HG03460 (cell line): ENCODE measurements around the gene MEX3D.
"Not testable (repeated sequence)": the region's sequence is repeated elsewhere in the genome, so short reads cannot be mapped to it uniquely, and the experiment has no call there.

Experiments
- ATAC-seq: cut with Tn5 transposase; IDR thresholded peaks from one replicate; pipeline ENCODE4 v1.9.1; 2021; ENCODE audit not compliant: unreplicated experiment

Gene MEX3D

DNA sequence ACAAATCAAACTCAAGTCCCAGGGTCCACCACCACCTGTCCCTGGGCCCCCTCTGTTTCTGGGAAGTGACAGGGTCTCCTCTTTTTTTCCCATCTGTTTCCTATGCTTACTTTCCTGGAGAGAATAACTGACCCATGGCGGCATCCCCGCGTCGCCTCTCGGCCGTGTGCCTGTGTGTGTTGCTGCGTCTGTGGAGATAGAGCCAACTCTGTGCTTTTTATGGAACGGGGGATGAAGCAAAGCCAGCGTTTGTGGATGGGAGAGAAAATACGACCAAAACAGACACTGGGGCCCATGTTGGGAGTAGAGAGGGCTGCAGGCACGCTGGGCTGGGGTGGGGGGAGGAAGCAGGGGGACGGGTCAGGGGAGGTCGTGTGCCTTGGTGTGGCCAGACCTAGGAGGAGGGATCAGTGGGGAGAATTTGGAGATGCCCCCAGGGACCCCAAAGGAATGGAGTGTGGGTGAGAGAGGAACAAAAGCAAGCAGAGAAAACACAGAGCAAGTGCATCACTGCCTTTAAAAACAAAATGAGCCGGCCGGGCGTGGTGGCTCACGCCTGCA lies 27.7 kb downstream of the MEX3D start:
- no peak for ATAC-seq

DNA sequence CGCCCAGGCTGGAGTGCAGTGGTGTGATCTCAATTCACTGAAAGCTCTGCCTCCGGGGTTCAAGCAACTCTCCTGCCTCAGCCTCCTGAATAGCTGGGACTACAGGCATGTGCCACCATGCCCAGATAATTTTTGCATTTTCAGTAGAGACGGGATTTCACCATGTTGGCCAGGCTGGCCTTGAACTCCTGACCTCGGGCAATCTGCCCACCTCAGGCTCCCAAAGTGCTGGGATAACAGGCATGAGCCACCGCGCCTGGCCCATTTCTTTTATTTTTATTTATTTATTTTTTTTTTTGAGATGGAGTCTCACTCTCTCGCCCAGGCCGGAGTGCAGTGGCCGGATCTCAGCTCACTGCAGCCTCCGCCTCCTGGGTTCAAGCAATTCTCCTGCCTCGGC lies 28.4 kb downstream of the MEX3D start:
- not testable (repeated sequence) for ATAC-seq

- no peak for ATAC-seq
Observed at GRCh38 chr19:1538978-1539377, 29.1 kb downstream of the MEX3D start.

- ATAC-seq, result not testable (repeated sequence)
Observed at GRCh38 chr19:1535699-1536098, 32.4 kb downstream of the MEX3D start.

GRCh38 chr19:1534972-1535371 lies 33.2 kb downstream of the MEX3D start:
- no peak for ATAC-seq

GRCh38 chr19:1533510-1534150 lies 34.5 kb downstream of the MEX3D start:
- ATAC-seq, result no peak

DNA sequence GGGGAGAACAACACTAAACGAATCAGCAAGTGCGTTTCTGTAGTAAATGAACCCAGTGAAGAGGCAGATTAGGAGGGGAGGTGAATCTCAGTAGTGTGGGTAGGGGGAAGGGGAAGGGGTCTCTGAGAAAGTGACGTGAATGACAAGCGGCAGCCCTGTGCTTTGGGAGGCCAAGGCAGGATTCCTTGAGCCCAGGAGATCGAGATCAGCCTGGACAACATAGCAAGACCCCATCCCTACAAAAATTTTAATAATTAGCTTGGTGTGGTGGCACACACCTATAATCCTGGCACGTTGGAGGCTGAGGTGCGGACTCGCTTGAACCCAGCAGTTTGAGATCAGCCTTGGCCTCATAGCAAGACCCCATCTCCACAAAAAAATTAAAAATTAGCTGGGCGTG lies 36.1 kb downstream of the MEX3D start:
- ATAC-seq, result no peak

DNA sequence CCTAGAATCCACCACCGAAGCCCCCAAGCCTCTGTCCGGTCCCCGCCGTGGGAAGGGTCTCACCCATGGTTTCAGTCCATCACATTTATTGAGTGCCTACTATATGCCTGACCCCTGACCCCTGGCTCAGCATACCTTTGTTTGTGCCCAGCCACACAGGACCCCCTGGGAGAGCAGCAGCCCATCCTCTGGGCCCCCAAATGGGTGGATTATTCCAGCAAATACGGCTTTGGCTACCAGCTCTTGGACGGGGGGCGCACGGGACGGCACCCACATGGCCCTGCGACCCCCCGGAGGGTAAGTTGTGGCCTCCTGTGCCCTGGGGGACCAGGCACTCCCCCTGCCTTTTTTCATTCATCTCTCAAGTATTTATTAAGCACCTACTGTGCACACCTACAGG lies 36.5 kb downstream of the MEX3D start:
- ATAC-seq, result no peak

- ATAC-seq, result not testable (repeated sequence)
Observed at GRCh38 chr19:1530856-1531255, 37.3 kb downstream of the MEX3D start.

DNA sequence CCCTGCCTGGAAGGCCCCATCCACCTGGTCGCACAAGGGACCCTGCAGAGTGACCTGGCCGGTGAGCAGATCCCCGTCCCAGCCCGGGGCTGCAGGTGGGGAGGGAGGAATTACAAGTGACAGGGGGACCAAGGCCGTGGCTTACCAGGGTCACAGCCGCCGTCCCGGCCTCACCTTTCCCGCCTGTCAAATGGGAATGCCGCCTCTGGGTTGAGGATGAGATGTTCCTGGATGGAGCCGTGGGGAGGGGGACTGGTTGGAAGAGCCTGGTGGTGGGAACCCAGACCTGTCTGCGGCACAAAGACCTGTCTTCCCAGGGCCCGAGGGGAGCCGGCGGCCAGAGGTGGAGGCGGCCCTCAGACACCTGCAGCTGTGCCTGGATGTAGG lies 38.7 kb downstream of the MEX3D start:
- ATAC-seq, result no peak

DNA sequence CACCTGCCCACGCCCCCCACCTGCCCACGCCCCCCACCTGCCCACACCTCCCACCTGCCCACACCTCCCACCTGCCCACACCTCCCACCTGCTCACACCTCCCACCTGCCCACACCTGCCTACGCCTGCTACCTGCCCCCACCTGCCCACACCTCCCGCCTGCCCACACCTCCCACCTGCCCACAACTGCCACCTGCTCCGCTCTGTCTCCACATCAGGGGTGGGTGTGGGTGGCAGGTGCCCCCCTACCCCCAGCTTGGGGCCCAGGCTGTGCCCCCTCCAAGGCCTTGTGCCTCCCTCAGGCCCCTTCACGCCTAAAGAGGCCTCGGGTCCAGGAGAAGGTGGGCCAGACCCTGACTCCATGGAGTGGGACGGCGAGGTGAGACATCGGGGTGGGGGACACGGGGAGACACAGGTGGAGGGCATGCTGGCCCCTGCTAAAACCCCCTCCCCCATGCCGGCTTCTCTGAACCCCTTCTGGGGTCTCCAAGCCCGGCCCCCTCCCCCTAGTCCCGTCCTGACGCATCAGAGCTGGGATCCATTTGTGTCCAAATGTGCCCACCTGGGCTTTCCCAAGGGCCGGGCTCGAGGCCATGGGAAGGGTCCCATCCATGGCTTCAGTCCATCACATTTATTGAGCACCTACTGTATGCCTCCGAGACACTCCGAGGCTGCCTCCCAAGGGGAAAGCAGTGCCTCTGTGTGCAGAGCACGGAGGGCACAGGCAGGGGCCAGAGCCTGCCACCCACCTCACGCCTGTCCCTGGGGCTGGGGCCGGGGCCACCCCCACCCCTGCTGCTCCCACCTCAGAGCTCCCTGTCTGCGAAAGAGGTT lies 39.3 kb downstream of the MEX3D start:
- no peak for ATAC-seq

GRCh38 chr19:1527650-1528309 lies 40.3 kb downstream of the MEX3D start:
- no peak for ATAC-seq

- no peak for ATAC-seq
Observed at GRCh38 chr19:1526979-1527649, 41.0 kb downstream of the MEX3D start.

- no peak for ATAC-seq
Observed at GRCh38 chr19:1526066-1526778, 41.9 kb downstream of the MEX3D start.

DNA sequence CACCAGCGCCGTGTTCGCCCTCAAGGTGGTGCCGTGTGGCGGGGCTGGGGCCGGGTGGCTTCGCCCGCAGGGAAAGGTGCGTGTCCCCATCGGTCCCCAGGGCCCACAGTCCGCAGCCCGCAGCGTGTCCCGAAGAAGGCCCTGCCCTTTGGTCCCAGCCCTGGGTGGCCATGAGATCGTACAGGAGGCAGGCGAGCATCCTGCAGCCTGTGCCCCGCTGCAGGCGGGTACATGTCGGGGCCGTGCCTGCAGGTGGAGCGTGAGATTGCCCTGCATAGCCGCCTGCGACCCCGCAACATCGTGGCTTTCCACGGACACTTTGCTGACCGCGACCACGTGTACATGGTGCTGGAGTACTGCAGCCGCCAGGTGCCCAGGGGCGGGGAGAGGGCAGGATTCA lies 42.8 kb downstream of the MEX3D start:
- no peak for ATAC-seq

DNA sequence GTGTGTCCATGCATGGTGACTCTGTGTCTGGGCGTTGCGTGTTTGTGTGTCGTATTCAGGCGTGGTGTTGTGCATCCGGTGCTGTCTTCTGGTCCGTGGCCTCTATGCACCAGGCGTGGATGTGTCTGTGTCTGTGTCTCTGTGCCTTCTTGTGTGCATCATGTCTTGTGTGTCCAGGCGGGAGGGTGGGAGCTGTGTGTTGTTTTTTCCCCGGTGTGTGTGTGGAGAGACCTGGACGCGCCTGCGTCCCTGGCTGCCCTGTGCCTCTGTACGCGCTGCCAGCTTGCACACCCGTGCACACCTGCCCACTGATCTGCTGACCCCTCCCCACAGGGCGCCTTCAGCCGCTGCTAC lies 43.2 kb downstream of the MEX3D start:
- no peak for ATAC-seq

DNA sequence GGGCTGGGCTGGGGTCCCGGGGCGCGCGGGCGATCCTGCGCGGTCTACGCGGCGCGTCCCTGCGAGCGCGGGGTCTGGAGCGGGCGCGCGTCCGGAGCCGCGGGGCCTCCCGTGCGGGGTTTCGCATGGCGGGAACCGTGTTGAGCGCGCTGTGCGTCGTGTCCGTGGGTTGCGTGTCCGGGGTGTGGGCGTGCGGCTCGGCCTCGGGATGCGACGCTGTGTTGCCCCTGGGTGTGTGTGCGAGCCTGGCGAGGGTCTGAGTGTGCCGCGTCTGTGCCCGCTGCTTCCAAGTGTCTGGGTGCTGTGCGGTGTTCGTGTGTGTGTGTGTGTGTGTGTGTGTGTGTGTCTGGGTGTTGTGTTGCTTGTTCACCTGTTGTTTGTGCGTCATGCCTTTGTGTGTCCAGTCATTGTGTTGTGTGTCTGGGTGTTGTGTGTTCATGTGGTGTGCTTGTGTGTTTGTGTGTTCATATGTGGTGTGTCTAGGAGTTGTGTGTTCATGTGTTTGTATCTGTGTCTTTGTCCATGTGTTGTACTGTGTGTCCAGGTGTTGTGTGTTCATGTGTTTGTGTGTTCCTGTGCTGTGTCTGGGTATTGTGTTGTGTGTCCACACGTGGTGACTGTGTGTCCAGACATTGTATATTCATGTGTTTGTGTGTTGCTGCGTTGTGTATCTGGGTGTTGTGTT lies 43.7 kb downstream of the MEX3D start:
- no peak for ATAC-seq

GRCh38 chr19:1523412-1524286 lies 44.5 kb downstream of the MEX3D start, which contains the start of gene PLK5:
Gene PLK5 (plus strand): TSS chr19:1524077. CDS start chr19:1526997, 2,920 bp downstream.
- no peak for ATAC-seq

DNA sequence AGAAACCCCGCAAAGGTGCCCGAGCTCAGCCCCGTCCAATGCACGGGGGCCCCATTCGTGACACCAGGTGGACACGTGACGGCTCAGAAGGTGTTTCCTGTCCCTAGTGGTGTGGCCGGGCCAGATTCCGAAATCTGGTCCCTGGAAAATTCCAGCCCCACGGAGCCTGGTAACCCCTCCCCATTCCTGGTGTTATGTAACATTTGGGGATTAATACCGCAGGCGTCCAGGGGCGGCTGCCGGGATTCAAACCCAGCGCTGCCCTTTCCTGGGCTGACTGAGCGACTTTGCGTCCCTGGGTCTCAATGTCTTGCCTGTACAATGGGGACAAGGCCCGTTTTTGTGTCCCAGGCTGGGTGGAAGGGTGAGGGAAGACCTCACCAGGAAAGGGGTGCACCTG lies 45.3 kb downstream of the MEX3D start:
- no peak for ATAC-seq
